ENCODE measurements around the gene VEGFC.

VEGFC gene

DNA sequence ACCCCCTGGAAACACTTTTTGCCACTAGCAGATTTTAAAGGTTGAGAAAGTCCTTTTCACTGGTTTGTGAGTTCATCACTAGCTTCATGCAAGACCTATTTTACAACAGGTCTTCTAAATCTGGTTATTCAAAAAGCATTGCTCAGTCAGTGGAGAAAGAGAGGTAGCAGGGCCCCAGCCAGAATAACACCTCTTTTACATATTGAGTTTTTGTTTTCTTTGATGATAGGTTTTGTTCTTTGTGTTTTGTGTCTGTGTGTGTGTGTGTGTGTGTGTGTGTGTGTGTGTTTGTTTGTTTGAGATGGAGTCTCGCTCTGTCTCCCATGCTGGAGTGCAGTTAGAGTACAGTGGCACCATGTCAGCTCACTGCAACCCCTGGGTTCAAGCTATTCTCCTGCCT, 2.7 kb upstream of the VEGFC start:
- no peak for DNase-seq

DNA sequence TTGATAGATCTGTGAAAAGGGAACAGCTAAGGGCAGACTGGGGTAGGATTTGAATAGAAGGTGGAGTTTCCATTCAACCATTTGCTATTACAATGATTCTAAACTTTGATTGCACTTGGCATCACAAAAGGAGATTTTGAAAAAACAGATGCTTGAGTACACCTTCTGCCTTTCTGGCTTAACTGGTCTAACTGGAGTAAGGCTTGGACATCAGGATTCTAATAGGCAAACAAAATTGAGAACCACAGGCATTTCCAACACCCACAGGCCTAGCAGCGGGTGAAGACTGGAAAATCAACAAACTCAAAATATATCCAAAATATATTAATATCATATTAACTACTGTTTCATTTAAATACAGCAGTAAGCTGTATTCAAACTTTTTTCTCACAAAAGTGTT, 1.9 kb upstream of the VEGFC start:
- DNase-seq = no peak

DNA sequence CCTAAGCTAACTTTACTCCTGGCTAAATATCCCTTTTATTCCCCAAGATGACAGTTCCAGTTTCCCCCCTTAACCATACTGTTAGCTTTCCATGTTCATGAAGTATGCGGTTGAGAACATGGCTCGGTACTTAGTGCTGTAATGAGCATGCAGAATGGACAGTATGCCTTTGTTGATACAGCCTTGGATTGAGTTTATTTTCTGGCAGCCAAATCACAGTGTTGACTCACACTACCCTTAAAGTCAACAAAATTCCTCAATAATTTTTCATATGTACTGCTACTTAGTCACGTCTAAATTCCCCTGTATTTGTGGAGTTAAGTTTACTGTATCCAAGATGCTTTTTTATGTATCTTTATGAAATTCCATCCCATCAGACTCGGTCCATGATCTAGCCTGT, 1.4 kb upstream of the VEGFC start:
- DNase-seq = no peak

DNA sequence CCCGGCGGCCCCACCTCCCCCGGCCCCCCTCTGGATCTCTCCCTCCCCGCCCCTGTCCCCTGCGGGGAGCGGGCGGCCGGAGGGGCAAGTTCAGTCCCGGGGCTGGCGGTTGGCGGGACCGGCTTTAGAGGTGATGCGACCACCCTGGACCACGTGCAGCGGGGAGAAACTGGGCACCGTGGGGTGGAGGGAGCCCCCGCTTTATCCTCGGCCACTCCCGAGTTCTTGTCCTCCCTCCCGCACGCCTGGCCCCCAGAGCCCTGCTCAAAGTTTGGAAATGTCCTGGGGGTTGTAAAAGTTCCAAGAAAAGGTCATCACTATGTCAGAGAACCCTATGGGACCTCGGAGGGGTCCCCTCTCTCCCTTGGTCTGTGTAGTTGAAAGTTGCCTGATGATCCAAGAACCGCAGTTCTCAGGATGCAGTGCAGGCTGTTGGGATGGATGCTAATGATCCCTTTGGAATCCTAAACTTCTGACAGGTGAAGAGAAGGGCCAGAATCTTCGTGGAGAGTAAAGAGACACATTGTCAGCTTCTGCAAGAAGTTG, 411 bp upstream of the VEGFC start:
- no peak for DNase-seq

DNA sequence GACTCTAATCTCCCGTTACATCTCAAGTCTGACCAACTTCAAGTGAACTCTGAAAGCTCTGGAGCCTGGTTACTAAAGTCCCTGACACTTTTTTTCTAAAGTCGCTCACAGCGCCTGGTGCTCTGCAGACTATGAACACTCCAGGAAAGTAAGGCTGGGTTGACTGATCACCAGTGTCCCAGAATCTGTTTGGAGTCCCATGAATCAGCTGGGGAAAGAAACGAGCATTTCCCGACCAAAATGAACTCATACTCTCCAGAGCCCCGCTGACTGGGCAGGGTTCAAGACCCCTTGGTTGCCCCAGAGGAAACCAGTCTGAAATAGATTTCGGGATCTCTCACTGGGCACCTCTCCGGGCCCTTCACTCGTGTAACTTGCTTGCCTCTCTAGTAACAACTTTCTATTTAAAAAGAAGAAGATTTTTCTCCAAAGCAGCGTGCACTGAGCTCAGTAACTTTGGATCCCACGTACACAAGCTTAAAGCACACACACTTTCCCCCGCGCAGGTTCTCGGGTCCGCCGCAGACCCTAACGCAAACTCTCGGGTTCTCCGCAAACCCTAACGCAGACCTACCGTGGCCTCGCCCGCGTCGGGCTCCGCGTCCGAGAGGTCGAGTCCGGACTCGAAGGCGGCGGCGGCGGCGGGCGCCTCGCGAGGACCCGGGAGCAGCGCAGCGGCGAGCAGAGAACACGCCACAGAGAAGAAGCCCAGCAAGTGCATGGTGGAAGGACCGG, 964 bp downstream of the VEGFC start:
- no peak for DNase-seq

DNA sequence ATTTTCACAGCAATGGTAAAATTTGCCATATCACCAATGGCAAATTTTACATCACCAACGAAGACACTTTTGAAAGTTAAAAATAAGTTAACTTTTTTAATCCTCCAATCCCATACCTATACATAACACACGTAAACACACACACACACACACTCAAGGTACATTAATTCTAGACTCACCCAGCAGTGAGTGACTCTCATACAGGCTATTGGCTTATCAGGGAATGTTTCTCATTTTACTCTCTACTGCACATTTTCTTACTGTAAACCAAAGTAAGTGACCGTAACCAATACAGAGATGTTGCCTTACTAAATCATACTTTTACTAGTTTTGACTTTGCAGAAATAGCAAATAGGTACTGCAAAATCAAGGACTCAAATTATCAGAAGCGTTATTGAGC, 2.3 kb downstream of the VEGFC start:
- no peak for DNase-seq

DNA sequence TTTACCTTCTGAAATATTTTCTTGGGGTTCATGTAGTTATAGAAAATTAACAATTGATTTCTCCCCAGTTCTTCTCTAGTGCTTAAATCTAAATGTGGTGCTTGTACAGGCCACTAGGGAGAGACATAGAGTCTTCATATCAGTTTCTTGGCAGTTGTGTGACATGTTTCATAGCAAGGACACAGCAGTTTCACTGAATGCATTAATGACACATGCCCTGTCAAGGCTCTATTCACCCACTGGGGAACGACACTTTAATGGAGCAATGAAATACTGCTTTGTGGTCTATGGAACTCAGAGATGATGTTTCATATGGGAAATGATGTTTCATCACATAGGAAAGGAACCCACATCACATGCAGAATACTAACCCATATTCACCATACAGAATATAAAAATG, 2.8 kb downstream of the VEGFC start:
- DNase-seq = no peak

DNA sequence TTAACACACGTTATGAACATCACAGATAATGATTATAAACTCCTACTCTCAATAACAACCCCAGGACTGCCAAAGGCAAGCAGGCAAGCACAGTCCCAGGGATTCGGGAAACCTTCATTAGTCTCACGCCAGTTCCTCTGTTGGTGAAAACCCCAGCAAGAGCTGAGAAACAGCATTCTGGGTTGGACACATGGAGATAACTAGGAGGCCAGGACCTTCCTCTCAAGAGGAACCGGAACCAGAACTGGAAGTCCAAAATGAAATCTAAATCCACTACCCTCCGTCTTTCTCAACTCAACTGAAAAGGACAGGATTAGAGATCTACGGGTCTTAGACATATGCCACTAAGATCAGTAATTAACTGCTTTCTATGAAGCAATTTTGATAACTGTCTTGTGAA, 3.8 kb downstream of the VEGFC start:
- DNase-seq = no peak

DNA sequence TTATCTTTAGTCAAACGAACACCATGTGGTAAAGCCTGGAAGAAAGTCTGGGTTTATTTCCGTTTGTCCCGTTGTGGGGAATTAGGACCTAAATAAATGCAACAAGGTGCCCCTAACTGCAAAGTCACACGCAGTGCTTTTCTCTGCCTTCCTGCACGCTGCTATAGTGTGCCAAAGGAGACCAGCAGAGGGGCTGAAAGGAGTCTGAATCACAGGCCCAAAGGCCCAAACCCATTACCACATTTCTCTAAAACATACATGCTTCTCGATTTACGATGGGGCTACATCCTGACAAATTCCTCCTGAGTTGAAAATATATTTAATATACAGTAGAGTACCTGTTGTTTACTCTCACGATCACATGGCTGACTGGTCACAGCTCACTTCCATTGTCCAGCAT, 4.5 kb downstream of the VEGFC start:
- DNase-seq = no peak

DNA sequence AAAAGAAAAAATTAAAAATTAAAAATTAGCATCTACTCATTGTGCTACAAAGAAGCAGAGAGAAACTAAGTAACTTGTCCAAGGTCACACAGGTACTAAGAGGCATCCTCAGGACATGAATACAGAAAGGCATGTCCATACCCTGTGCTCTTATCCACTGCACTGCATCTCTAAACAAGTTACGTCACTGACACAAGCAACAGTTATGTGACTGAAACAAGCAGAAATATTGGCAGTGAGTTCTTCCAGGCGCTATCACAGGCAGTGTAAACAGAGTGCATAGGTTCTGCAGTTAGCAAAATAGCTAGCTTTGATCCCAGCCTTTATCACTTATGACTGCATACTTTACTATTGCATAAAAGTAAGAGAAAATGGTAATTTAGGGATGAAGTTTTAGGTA, 7.9 kb downstream of the VEGFC start:
- DNase-seq = no peak

DNA sequence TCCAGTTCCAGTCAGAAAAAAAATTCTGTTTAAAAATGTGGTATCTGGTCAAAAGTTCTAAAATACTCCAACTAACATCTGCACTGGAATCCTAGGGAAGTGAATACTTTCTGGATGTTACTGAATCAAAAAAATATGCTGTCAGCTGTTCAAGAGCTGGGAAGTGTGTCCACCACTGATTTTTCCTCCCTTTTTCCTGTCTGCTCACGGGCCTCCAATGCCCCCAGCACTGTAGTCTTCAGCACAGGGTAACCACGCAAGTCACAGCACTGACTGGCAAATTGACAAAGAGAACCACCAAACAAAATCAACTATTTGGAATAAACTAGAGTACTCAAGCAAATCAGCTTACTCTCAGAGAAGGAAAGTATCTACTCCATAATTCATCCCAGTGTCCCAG, 9.9 kb downstream of the VEGFC start:
- no peak for DNase-seq

DNA sequence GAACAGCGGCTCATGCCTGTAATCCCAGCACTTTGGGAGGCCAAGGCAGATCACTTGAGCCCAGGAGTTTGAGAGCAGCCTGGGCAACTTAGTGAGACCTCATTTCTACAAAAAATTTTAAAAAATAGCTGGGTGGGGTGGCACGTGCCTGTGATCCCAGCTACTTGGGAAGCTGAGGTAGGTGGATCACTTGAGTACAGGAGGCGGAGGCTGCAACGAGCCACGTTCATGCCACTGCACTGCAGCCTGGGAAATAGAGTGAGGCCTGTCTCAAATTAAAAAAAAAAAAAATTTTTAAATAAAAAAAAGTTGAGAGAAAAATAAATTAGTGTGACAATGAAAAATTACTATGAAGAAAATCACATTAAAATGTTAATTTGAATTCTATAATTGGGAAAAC, 10.5 kb downstream of the VEGFC start:
- no peak for DNase-seq

DNA sequence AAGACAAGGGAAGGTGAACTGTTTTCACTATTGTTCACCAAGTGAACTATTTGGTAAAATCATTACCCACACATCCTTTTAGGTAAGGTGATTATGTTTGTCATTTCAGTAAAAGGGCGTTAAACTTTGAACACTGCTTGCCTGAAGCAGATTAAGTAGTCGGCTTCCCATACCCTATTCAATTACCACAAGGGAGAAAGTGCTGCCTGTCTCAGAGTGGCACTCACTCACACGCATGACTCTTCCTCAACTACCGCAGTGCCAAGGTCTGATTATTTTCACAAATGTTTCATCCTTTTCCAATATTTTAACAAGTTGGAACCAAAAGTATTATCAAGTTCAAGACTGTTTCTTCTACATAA, 11.0 kb downstream of the VEGFC start:
- DNase-seq = no peak

DNA sequence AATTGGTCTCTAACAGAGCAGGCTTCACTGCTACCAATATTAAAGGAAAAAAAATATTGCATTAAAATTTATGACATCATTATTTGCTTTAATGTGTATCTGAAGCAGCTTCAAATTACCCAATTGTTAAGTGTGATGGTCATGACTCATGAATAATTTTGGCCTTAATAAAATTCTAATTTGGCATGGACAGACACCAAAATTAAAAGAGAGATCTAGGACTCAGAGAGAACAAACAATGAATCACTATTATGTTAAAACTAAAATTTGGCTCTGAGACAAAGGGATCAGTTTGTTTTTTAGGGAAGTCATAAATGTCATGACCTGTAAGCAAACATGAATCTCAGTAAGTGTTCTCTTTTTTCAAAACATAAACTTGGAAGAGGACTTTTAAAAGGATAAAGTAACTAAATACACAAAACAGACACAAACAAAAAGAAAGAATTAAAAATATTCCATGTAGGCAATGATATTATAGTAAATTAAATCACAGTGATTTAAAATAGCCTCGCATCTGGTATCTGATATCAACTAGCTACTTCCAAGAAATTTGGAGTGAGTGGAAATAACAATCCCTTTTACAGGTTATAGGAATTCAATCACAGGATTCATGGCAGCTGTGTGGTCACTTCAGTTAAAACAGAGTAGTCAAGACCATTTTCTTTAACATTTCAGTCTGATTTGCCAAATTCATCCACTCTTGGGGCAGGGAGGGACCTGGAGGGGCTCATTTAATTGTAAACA, 11.6 kb downstream of the VEGFC start:
- no peak for DNase-seq

DNA sequence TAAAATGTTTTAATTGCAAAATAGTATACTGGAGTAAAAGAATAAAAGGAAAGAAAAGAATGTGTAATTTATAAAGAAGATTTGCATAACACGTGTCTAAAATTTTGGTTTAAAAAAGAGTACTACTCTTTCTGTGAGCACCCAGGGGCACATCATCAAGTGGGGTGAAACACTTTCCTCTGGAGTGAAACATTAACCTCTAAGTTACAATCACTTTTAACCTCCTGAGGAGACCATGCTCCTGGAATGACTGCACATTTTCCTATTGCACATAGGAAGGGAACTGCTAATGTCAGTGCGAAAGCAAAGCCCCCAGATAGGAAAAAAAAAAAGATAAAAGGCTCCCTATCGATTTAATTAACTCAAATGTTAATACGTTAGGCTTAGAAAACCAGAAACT, 13.3 kb downstream of the VEGFC start:
- DNase-seq = no peak

DNA sequence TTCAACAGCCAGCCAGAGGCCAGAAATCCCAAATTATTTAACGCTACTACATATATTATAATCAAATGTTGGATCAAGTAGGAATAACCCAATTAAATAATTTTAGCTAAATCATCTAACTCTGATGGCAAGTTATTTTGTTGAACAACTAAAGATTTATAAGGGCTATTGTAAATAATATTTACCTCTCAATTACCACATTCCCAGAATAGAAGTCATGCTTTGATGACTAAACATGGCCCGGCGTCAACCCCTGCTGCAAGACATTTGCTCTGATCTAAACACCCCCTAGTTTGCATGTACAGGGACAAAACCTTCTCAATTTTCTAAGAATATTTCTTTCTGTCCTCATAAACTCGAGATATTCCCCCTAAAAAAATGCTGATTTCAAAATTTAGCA, 14.2 kb downstream of the VEGFC start:
- no peak for DNase-seq

DNA sequence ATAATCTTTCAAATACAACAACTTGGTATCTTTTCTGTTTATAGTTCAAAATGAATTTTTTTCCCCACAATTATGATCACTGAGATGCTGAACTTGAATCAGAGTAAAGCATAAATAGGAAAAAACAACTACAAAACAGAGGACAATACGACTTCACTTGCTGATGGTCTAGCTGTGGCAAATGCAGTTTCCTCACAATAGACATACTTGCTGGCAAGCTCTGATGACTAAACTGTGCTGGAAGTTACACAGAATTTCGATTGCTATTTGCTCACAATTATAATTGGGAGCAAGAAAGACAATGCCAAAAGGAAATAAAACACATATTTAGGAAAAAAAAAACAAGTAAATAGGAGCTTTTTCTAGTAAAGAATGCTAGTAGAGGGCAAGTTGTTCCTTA, 14.7 kb downstream of the VEGFC start:
- DNase-seq = no peak

DNA sequence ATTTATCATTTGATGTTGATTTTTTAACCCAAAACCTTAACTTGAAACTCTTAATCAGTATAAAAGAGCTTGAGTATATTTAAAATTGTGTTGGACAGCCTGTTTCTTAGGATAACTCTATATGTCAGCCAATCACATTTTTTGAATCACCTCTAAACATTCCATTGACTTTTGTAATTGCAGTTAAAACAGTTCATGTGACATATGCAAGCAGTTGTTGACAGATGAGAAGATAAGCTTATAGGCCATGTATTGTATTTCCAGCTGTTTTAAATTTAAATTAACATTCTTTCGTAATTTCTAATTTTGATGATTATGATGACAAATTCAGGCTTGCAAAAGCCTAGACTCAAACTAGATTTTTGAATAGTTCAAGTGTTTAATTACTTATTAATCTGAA, 17.4 kb downstream of the VEGFC start:
- no peak for DNase-seq

DNA sequence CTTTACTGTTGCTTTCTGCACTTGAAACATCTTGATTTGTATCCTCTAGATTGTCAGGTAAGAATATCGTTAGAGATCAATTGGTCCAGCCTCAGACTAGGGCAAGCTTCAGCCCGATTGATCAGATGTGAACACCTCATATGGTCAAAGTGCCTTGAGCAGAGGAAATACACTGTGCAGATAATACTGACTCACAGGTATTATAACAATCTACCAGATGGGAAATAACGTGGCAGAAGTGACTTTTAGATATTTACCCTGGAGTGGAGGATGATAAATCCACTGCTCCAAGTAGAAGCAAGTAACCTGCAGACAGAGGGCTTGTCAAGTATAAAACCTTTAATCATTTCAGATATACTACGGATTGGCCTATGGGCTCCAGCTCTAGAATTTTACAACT, 17.9 kb downstream of the VEGFC start:
- no peak for DNase-seq

DNA sequence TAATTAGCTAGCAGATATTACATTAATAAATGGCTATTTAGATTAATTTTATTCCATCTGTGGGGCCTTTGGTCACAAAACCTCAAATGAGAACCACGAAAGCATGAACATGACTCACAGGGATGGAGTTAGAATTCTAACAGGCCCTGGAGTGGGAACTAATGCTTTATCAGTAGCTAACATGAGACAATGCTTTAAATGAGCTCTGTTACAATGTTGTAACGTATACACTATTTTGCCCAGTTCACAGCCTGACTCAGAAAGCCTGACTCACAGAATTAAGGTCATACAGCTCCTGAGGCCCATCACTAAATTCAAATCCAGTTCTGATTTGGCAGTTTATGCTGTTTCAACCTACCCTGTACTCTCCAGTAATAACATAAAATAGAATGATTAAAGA, 23.2 kb downstream of the VEGFC start:
- DNase-seq = no peak

DNA sequence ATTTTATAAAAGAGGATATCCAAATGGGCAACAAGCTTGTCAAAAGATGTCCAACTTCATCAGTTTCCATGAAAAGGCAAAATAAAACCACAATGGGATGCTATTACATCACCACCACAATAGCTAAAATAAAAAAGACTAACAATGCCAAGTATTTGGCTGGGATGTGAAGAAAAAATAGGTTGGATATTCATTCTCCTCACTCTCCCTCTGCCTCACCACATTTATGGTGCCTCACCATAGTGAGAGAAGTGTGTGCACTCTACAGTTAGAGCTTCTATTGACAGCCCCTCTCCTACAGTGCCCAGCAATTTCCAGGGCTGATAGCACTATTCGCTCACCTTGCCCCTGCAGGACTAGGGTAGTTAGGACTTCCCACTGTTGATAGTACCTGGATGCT, 25.5 kb downstream of the VEGFC start:
- no peak for DNase-seq

DNA sequence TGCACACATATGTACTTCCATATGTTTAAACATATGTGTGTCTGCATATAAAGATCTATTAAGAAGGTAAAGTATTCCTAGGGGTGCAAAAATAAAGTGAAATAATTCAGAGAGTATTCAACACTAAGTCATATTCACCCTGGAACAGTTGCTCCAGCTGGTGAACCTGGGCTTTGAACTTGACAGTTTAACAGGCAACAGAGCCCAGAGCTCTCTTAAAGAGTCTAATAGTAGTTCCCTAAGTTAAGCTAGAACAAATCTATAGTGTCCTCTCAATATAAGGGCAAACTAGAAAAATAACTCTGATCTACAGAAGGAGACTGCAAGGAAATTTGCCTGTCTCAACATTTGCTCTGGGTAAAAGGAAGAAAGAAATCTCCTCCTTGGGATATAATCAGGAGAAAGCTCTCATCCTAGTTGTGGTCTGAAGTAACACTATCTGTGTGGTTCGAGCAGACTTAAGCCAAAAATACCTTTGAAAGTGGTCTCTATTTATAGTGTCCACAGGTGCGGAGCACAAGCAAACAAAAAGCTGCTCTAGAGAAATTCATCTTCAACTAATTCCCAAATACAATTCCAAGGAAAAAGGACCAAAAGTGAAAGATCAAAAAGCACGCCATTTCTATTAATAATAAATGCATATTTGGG, 29.9 kb downstream of the VEGFC start:
- DNase-seq = no peak

DNA sequence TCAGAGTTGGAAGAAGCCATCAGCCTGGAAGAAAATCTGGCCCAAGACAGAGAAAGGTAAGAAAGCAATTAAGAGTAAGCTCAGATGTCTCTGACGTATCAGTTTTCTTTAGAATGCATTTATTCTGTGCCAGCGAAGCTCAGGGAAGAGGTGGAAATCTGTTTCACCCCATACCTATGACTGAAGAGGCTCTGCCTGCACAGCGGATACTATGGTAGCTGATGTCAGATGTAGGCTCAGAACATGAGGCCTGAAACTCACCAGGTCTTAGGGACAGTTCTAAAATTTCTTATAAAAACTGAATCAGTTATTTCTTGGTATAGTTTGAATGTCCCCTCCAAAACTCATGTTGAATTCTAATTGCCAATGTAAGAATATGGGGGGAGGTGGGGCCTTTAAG, 30.9 kb downstream of the VEGFC start:
- no peak for DNase-seq

DNA sequence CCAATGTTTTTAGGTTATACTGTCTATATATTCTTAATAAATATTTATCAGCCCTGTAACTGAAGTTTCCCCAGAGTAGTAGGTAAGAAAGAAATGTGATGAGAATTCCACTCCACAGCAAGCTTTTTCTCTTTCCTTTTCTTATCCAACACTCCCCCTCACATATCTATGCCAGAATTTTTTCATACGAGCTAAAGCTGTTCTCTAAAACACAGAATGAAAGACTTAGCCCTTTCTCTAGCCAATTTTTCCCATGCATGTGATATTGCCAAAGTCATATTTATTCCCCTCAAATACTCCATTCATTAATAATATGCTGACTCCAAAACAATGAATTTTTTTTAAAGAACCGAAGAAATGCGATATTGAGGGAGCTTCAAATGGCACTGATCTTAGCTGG, 32.3 kb downstream of the VEGFC start:
- no peak for DNase-seq

All from stimulated activated CD4-positive, alpha-beta T cell treated with anti-CD3 and anti-CD28 coated beads, Interleukin-4, amount 100 ng/mL, for 1 hour (primary cell).